ENCODE data around the gene CPNE5. TPM values are rescaled to one million over a fixed set of nuclear protein-coding genes. Genes with fewer than 3 reads are reported as not detected.

The CPNE5 gene
- total RNA-seq, 1 donor from 2014 or later: not detected

GRCh38 chr6:36720251-36721141 lies 118.7 kb downstream of the CPNE5 start:
- H3K4me1 Mint-ChIP-seq (ENCODE audit: low read depth): no peaks in the 10 kb centered on the region
- no peak for TF ChIP-seq CTCF (IDR thresholded peaks at IDR 0.05)
- no peak for DNase-seq (ENCODE audit: low spot score)
- H3K27ac Mint-ChIP-seq (ENCODE audit: unreplicated experiment): no peak overlapping the region
- H3K27me3 Mint-ChIP-seq (ENCODE audit: low read depth): no peaks in the 10 kb centered on the region
- no peaks in the 10 kb centered on the region for H3K36me3 Mint-ChIP-seq (ENCODE audit: low read depth)
- no peak overlapping the region for H3K4me3 Mint-ChIP-seq (ENCODE audit: unreplicated experiment)
- no peaks in the 10 kb centered on the region for H3K9me3 Mint-ChIP-seq (ENCODE audit: low read depth)

DNA sequence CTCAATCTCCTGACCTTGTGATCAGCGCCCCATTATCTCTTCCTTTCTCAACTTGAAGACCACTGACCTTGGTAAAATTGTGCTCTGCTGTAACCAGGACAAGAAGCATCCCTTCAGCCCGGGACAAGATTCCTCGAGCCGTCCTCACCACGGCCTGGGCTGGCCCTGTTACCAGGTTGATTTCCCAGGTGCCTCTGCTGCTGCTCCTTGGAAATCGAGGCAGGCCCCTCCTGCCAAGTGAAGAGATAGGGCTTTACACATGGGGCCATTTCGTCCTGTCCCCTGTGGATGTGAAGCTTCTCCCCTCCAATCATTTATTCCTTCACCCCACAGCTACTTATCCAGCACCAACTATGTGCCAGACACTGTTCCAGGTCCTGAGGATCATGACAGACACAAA lies 120.1 kb downstream of the CPNE5 start:
- Mint-ChIP-seq H3K36me3 (ENCODE audit: low read depth) (no peaks in the 10 kb centered on the region), H3K4me1 (ENCODE audit: low read depth) (no peaks in the 10 kb centered on the region)
- no peak for TF ChIP-seq CTCF (IDR thresholded peaks at IDR 0.05)

DNA sequence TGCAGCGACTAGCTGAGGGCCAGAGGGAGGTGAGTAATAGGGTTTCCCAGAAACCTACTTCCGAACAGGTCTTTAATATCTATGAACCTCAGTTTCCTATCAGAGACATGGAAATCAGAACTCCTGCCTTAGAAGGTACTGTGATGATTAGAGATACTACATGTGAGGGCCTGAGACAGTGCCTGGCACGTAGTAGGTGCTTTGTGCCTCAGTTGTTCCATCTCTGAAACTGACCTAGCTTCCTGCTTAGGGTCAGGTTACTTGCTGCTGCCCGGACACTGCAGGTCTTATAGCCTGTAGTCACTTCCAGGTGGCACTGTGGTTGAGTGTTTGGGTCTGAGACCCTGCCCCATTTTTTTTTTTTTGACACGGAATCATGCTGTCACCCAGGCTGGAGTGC lies 120.7 kb downstream of the CPNE5 start:
- Mint-ChIP-seq H3K27ac (ENCODE audit: unreplicated experiment) (no peak overlapping the region), H3K4me1 (ENCODE audit: low read depth) (no peaks in the 10 kb centered on the region), H3K4me3 (ENCODE audit: unreplicated experiment) (no peak overlapping the region), H3K36me3 (ENCODE audit: low read depth) (no peaks in the 10 kb centered on the region), H3K27me3 (ENCODE audit: low read depth) (no peaks in the 10 kb centered on the region), H3K9me3 (ENCODE audit: low read depth) (no peaks in the 10 kb centered on the region)
- no peak for DNase-seq (ENCODE audit: low spot score)
- TF ChIP-seq CTCF (IDR thresholded peaks at IDR 0.05): no peak

More for the DNA sequence above, 120.1 kb downstream of the CPNE5 start:
- Mint-ChIP-seq H3K9me3 (ENCODE audit: low read depth) (no peaks in the 10 kb centered on the region), H3K27ac (ENCODE audit: unreplicated experiment) (no peak overlapping the region), H3K27me3 (ENCODE audit: low read depth) (no peaks in the 10 kb centered on the region), H3K4me3 (ENCODE audit: unreplicated experiment) (no peak overlapping the region)
- no peak for DNase-seq (ENCODE audit: low spot score)

DNA sequence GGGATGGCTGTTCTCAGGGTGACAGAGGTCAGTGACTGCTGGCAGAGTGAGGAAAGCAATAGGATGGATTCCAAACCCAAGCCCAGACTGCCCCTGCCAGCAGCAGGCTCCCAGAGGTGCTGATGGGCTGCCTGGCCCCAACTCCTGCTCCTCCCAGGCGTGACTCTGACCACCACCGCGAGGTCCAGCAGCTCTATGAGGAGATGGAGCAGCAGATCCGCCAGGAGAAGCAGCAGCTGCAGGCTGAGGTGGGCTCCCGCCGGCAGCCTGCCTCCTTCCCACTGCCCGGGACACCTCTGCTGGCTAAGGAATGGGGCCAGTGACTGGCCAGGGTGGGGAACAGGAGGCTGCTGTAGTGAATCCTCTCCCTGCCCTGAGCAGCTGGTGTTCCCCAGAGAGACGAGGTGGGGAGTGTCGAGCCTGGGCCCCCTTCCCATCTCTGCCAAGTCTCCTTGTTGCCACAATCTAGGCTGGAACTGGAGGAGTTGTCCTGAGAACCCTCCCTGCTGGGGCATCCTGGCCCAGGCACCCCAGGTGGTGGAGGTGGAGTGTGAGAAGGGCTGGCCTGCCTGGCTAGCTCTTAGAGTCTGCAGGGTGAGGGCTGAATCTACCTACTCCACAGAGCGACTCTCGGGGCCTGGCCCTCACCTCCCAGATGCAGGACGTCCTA lies 121.2 kb downstream of the CPNE5 start:
- no peak for DNase-seq (ENCODE audit: low spot score)
- H3K27ac Mint-ChIP-seq (ENCODE audit: unreplicated experiment): no peak overlapping the region
- H3K4me1 Mint-ChIP-seq (ENCODE audit: low read depth): no peaks in the 10 kb centered on the region
- no peak overlapping the region for H3K4me3 Mint-ChIP-seq (ENCODE audit: unreplicated experiment)
- H3K9me3 Mint-ChIP-seq (ENCODE audit: low read depth): no peaks in the 10 kb centered on the region
- H3K36me3 Mint-ChIP-seq (ENCODE audit: low read depth): no peaks in the 10 kb centered on the region
- no peak for TF ChIP-seq CTCF (IDR thresholded peaks at IDR 0.05)
- H3K27me3 Mint-ChIP-seq (ENCODE audit: low read depth): no peaks in the 10 kb centered on the region

DNA sequence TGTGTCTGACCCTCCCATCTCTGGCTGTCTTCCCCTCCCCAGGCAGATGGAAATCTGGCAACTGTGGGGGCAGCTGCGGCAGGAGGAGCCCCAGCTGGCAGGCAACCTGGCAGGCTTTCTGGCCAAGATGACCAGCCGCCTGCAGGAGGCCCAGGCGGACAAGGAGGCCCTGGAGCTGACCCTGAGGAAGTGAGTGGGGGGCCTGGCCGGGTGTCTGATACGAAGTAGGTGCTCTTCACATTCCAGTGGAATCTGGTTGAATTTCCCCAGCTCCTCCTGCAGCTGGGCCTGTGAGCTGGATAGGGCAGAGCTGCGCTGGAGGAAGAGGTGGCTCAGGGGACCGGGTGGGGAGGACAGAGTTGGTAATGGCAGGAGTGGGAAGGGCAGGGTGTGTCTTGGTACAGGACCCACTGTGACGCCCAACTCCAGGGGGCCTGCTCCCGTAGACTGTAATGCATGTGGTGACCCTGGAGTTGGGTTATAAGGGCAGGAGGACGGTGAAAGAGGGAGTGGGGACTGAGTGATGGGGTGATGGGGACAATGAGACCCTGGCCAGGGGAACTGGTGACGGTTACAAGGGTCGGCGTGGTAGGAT lies 121.9 kb downstream of the CPNE5 start:
- H3K27me3 Mint-ChIP-seq (ENCODE audit: low read depth): no peaks in the 10 kb centered on the region
- DNase-seq (ENCODE audit: low spot score): no peak
- no peak overlapping the region for H3K27ac Mint-ChIP-seq (ENCODE audit: unreplicated experiment)
- H3K9me3 Mint-ChIP-seq (ENCODE audit: low read depth): no peaks in the 10 kb centered on the region
- H3K4me3 Mint-ChIP-seq (ENCODE audit: unreplicated experiment): peak overlapping the region; percentile 6
- no peaks in the 10 kb centered on the region for H3K36me3 Mint-ChIP-seq (ENCODE audit: low read depth)
- no peak for TF ChIP-seq CTCF (IDR thresholded peaks at IDR 0.05)
- no peaks in the 10 kb centered on the region for H3K4me1 Mint-ChIP-seq (ENCODE audit: low read depth)
